Skin epidermis (tissue), 12 donors: ENCODE data around the gene PSMB10.

Experiments
- H3K27ac ChIP-seq, 21 experiments: fragments of 200-600 bp; sonication (generic) in 11 of 21; one replicate each; pipeline ENCODE4 v1.5.0; 2020; ENCODE audit warnings: mild to moderate bottlenecking in 3 of 21, inconsistent platforms in 2 of 21, moderate library complexity in 2 of 21
- H3K4me3 ChIP-seq, 7 experiments: fragments of 200-600 bp; sonication (generic) in 2 of 7; one replicate each; pipeline ENCODE4 v1.5.0; 2020; ENCODE audit warnings: inconsistent platforms in 2 of 7, mild to moderate bottlenecking in 2 of 7, moderate library complexity in 1 of 7

The PSMB10 gene

GRCh38 chr16:67965668-67966548 is 29.3 kb upstream of the PSMB10 start:
- Histone ChIP-seq H3K4me3 (peak overlapping the region in 5 of 7 experiments; percentile 53 to 90 (median 77)), H3K27ac (peak overlapping the region in 16 of 21 experiments; percentile 4 to 97 (median 70))

- Histone ChIP-seq H3K4me3 (no peak overlapping the region), H3K27ac (peak overlapping the region in 4 of 21 experiments; percentile 18 to 94 (median 43))
Observed at GRCh38 chr16:67964477-67965131, 28.0 kb upstream of the PSMB10 start.

GRCh38 chr16:67963662-67964321 is 27.1 kb upstream of the PSMB10 start:
- no peak overlapping the region for H3K4me3 ChIP-seq
- H3K27ac ChIP-seq: peak overlapping the region in 8 of 21 experiments; percentile 2 to 50 (median 28)

- H3K27ac ChIP-seq: peak overlapping the region in 9 of 21 experiments; percentile 5 to 50 (median 37)
- H3K4me3 ChIP-seq: no peak overlapping the region
Observed at GRCh38 chr16:67963292-67963661, 26.6 kb upstream of the PSMB10 start.

- H3K27ac ChIP-seq: peak overlapping the region in 9 of 21 experiments; percentile 29 to 84 (median 59)
- H3K4me3 ChIP-seq: no peak overlapping the region
Observed at GRCh38 chr16:67962135-67962534, 25.5 kb upstream of the PSMB10 start.

GRCh38 chr16:67961551-67961957 is 24.9 kb upstream of the PSMB10 start:
- Histone ChIP-seq H3K27ac (peak overlapping the region in 10 of 21 experiments; percentile 3 to 84 (median 56)), H3K4me3 (no peak overlapping the region)

- Histone ChIP-seq H3K27ac (peak overlapping the region in 14 of 21 experiments; percentile 2 to 84 (median 58)), H3K4me3 (no peak overlapping the region)
Observed at GRCh38 chr16:67959536-67960329, 23.1 kb upstream of the PSMB10 start.

- H3K27ac ChIP-seq: peak overlapping the region in 2 of 21 experiments; percentile 76 to 84
- no peak overlapping the region for H3K4me3 ChIP-seq
Observed at GRCh38 chr16:67957622-67958021, 21.0 kb upstream of the PSMB10 start.

GRCh38 chr16:67954421-67955196 is 18.0 kb upstream of the PSMB10 start:
- no peak overlapping the region for H3K27ac ChIP-seq

GRCh38 chr16:67953641-67954375 is 17.2 kb upstream of the PSMB10 start:
- no peak overlapping the region for H3K27ac ChIP-seq

More at GRCh38 chr16:67954421-67955196, 18.0 kb upstream of the PSMB10 start:
- no peak overlapping the region for H3K4me3 ChIP-seq

GRCh38 chr16:67951485-67951884 is 14.8 kb upstream of the PSMB10 start:
- H3K4me3 ChIP-seq: no peak overlapping the region

More at GRCh38 chr16:67953641-67954375, 17.2 kb upstream of the PSMB10 start:
- H3K4me3 ChIP-seq: no peak overlapping the region

GRCh38 chr16:67950335-67950843 is 13.7 kb upstream of the PSMB10 start:
- no peak overlapping the region for H3K4me3 ChIP-seq
- H3K27ac ChIP-seq: no peak overlapping the region

More at GRCh38 chr16:67951485-67951884, 14.8 kb upstream of the PSMB10 start:
- H3K27ac ChIP-seq: peak overlapping the region in 2 of 21 experiments; percentile 12 to 25

GRCh38 chr16:67949645-67950044 is 13.0 kb upstream of the PSMB10 start:
- no peak overlapping the region for H3K4me3 ChIP-seq
- H3K27ac ChIP-seq: no peak overlapping the region

- Histone ChIP-seq H3K27ac (peak overlapping the region in 4 of 21 experiments; percentile 1 to 61 (median 48)), H3K4me3 (no peak overlapping the region)
Observed at GRCh38 chr16:67948015-67948414, 11.4 kb upstream of the PSMB10 start.

- H3K27ac ChIP-seq: peak overlapping the region in 3 of 21 experiments; percentile 1 to 61 (median 1)
- no peak overlapping the region for H3K4me3 ChIP-seq
Observed at GRCh38 chr16:67946966-67947558, 10.4 kb upstream of the PSMB10 start.

- peak overlapping the region in 2 of 21 experiments; percentile 19 to 52 for H3K27ac ChIP-seq
- no peak overlapping the region for H3K4me3 ChIP-seq
Observed at GRCh38 chr16:67946128-67946569, 9.5 kb upstream of the PSMB10 start.

- H3K4me3 ChIP-seq: no peak overlapping the region
- H3K27ac ChIP-seq: peak overlapping the region in 2 of 21 experiments; percentile 75 to 78
Observed at GRCh38 chr16:67945392-67945933, 8.8 kb upstream of the PSMB10 start.
